Tibial nerve (tissue), 4 donors: ENCODE data around the gene PLXNA4. TPM values are rescaled to one million over a fixed set of nuclear protein-coding genes. Genes with fewer than 3 reads are reported as not detected.

ENCODE experiments used
- DNase-seq, 2 donors: peaks; one replicate each; pipeline ENCODE4 v3.0.0-alpha.2; 2019; ENCODE audit warnings: low spot score in 2 of 2
- H3K27ac ChIP-seq, 4 donors: fragments of 200-600 bp; sonication (generic) in 3 of 4; one replicate each; pipeline ENCODE4 v1.5.1; 2017 to 2019; ENCODE audit warnings: mild to moderate bottlenecking in 1 of 4
- H3K27me3 ChIP-seq, 2 donors: fragments of 200-600 bp; sonication (generic) in 1 of 2; one replicate each; pipeline versions ENCODE4 v1.5.1 to v1.6.0; 2017 to 2019
- H3K36me3 ChIP-seq, 3 donors: fragments of 200-600 bp; sonication (generic); one replicate each; pipeline ENCODE4 v1.5.1; 2018 to 2019
- H3K4me1 ChIP-seq, 4 donors: fragments of 200-600 bp; sonication (generic) in 3 of 4; one replicate each; pipeline ENCODE4 v1.5.1; 2017 to 2019
- H3K4me3 ChIP-seq, 4 donors: fragments of 200-600 bp; sonication (generic) in 3 of 4; one replicate each; pipeline ENCODE4 v1.5.1; 2017 to 2019; ENCODE audit warnings: mild to moderate bottlenecking in 1 of 4, moderate library complexity in 1 of 4
- H3K9me3 ChIP-seq, 4 donors: fragments of 200-600 bp; sonication (generic) in 3 of 4; one replicate each; pipeline ENCODE4 v1.5.1; 2017 to 2019
- CTCF ChIP-seq, 5 experiments: fragments of 200-600 bp in 3 of 5; fragments of 450-650 bp in 2 of 5; sonication (generic) in 3 of 5; IDR thresholded peaks; one replicate each; pipeline ENCODE4 v1.5.1; 2016 to 2019; ENCODE audit warnings: antibody characterized with exemption in 5 of 5, mild to moderate bottlenecking in 3 of 5, moderate library complexity in 2 of 5
- EP300 ChIP-seq, 2 donors: sonication (generic); formaldehyde crosslinking; IDR thresholded peaks; one replicate each; pipeline ENCODE4 v1.6.1; 2017; ENCODE audit warnings: antibody characterized with exemption in 2 of 2, mild to moderate bottlenecking in 1 of 2
- POLR2A ChIP-seq, 2 donors: fragments of 450-650 bp; IDR thresholded peaks; one replicate each; pipeline ENCODE4 v1.6.1; 2017; ENCODE audit warnings: antibody characterized with exemption in 2 of 2, mild to moderate bottlenecking in 2 of 2, moderate library complexity in 2 of 2
- WGBS, 2 donors: methylation state at CpG; one replicate each; pipeline ENCODE4 v1.1.5; 2018; 5-methylcytosine and 5-hydroxymethylcytosine counted together
- total RNA-seq, 4 donors: library from RNA; depleted of rRNA; stranded (reverse); fragments of >200 nt; gene quantifications; one replicate each; pipeline ENCODE4 v1.1.0, GENCODE V29; 2016

The PLXNA4 gene
- total RNA-seq, 4 donors from 2014 or later = 12.6 to 32.4 (median 13.7) TPM

GRCh38 chr7:132197772-132198171 is 378.5 kb downstream of the PLXNA4 start:
- H3K27ac ChIP-seq = no peak overlapping the region
- 88 to 90% methylated on average over 2 of the region's 2 CpGs for WGBS, 2 donors
- DNase-seq = no peak

GRCh38 chr7:132193898-132194297 is 382.4 kb downstream of the PLXNA4 start:
- Histone ChIP-seq H3K4me1 (no peaks in the 10 kb centered on the region), H3K36me3 (no peaks in the 10 kb centered on the region), H3K27me3 (no peaks in the 10 kb centered on the region), H3K9me3 (no peaks in the 10 kb centered on the region), H3K27ac (no peak overlapping the region), H3K4me3 (no peak overlapping the region)
- TF ChIP-seq EP300 (IDR thresholded peaks at IDR 0.05) = no peak
- no peak for TF ChIP-seq CTCF (IDR thresholded peaks at IDR 0.05)
- TF ChIP-seq POLR2A (IDR thresholded peaks at IDR 0.05) = no peak
- no peak for DNase-seq
- WGBS, 2 donors = 95% methylated on average over 5 of the region's 5 CpGs; no CpG with 5 or more reads in 1 of the 2 donors

More at GRCh38 chr7:132197772-132198171, 378.5 kb downstream of the PLXNA4 start:
- Histone ChIP-seq H3K4me3 (no peak overlapping the region), H3K27me3 (no peaks in the 10 kb centered on the region), H3K36me3 (no peaks in the 10 kb centered on the region), H3K9me3 (no peaks in the 10 kb centered on the region), H3K4me1 (no peaks in the 10 kb centered on the region)
- TF ChIP-seq EP300 (IDR thresholded peaks at IDR 0.05) (no peak), POLR2A (IDR thresholded peaks at IDR 0.05) (no peak), CTCF (IDR thresholded peaks at IDR 0.05) (no peak)

GRCh38 chr7:132192809-132193208 is 383.5 kb downstream of the PLXNA4 start:
- TF ChIP-seq POLR2A (IDR thresholded peaks at IDR 0.05) = no peak
- no peak for TF ChIP-seq EP300 (IDR thresholded peaks at IDR 0.05)
- TF ChIP-seq CTCF (IDR thresholded peaks at IDR 0.05) = no peak
- Histone ChIP-seq H3K4me3 (no peak overlapping the region), H3K4me1 (no peaks in the 10 kb centered on the region), H3K27me3 (no peaks in the 10 kb centered on the region), H3K9me3 (peaks cover 0 to 8% (median 0%) of the 10 kb centered on the region in 4 donors), H3K36me3 (no peaks in the 10 kb centered on the region), H3K27ac (no peak overlapping the region)
- DNase-seq = no peak

GRCh38 chr7:132191418-132191817 is 384.9 kb downstream of the PLXNA4 start:
- Histone ChIP-seq H3K27ac (no peak overlapping the region), H3K4me1 (no peaks in the 10 kb centered on the region), H3K36me3 (no peaks in the 10 kb centered on the region), H3K9me3 (peaks cover 0 to 22% (median 0%) of the 10 kb centered on the region in 4 donors), H3K27me3 (no peaks in the 10 kb centered on the region), H3K4me3 (no peak overlapping the region)
- no peak for DNase-seq
- TF ChIP-seq POLR2A (IDR thresholded peaks at IDR 0.05) (no peak), CTCF (IDR thresholded peaks at IDR 0.05) (no peak), EP300 (IDR thresholded peaks at IDR 0.05) (no peak)
- WGBS, 2 donors = 62 to 71% methylated on average over 3 of the region's 3 CpGs

- H3K4me3 ChIP-seq = no peak overlapping the region
- 88 to 94% methylated on average over 7 of the region's 7 CpGs for WGBS, 2 donors
- no peak overlapping the region for H3K27ac ChIP-seq
- peaks cover 0 to 26% (median 0%) of the 10 kb centered on the region in 4 donors for H3K9me3 ChIP-seq
- no peak for DNase-seq
- H3K27me3 ChIP-seq = no peaks in the 10 kb centered on the region
- H3K4me1 ChIP-seq = no peaks in the 10 kb centered on the region
- TF ChIP-seq EP300 (IDR thresholded peaks at IDR 0.05) = no peak
- no peak for TF ChIP-seq CTCF (IDR thresholded peaks at IDR 0.05)
- TF ChIP-seq POLR2A (IDR thresholded peaks at IDR 0.05) = no peak
- no peaks in the 10 kb centered on the region for H3K36me3 ChIP-seq
Measured at GRCh38 chr7:132190683-132191082, 385.6 kb downstream of the PLXNA4 start.
